Endodermal cell (in vitro differentiated cells): ENCODE data around the gene MFN1. TPM values are rescaled to one million over a fixed set of nuclear protein-coding genes. Genes with fewer than 3 reads are reported as not detected.

Source experiments
- DNase-seq: peaks from one replicate; pipeline ENCODE4 v3.0.0-alpha.2; 2017
- H3K27ac ChIP-seq: 2 replicates; pipeline ENCODE4 v1.5.1; 2013; ENCODE audit warnings: mild to moderate bottlenecking, low read depth, low read length, moderate library complexity
- H3K27me3 ChIP-seq: 2 replicates; pipeline ENCODE4 v1.6.1; 2013; ENCODE audit warnings: mild to moderate bottlenecking, low read length, moderate library complexity; ENCODE audit not compliant: insufficient read depth, control insufficient read depth, poor library complexity, severe bottlenecking
- H3K36me3 ChIP-seq: 2 replicates; pipeline ENCODE4 v1.7.0; 2013; ENCODE audit warnings: mild to moderate bottlenecking, low read length, moderate library complexity; ENCODE audit not compliant: control insufficient read depth, insufficient read depth
- H3K4me1 ChIP-seq: one replicate; pipeline ENCODE4 v1.7.0; 2013; ENCODE audit warnings: low read length; ENCODE audit not compliant: control insufficient read depth, insufficient read depth
- H3K4me3 ChIP-seq: 2 replicates; pipeline ENCODE4 v1.5.1; 2013; ENCODE audit warnings: mild to moderate bottlenecking, low read length, moderate library complexity
- H3K9ac ChIP-seq: 2 replicates; pipeline ENCODE4 v1.6.1; 2013; ENCODE audit warnings: mild to moderate bottlenecking, low read length, moderate library complexity; ENCODE audit not compliant: poor library complexity, severe bottlenecking; ENCODE audit errors: extremely low read depth
- H3K9me3 ChIP-seq: 2 replicates; pipeline ENCODE4 v1.6.1; 2013; ENCODE audit warnings: mild to moderate bottlenecking, low read length, moderate library complexity; ENCODE audit not compliant: control insufficient read depth
- H3K27ac Mint-ChIP-seq: 2 replicates; pipeline ENCODE4 v1.8.0; 2020; ENCODE audit warnings: mixed read lengths
- H3K27me3 Mint-ChIP-seq: 2 replicates; pipeline ENCODE4 v1.8.0; 2021; ENCODE audit warnings: mild to moderate bottlenecking, mixed read lengths; ENCODE audit not compliant: insufficient read depth
- H3K36me3 Mint-ChIP-seq: 2 replicates; pipeline ENCODE4 v1.8.0; 2020; ENCODE audit warnings: low read depth, mixed read lengths
- H3K4me1 Mint-ChIP-seq: 2 replicates; pipeline ENCODE4 v1.8.0; 2020; ENCODE audit warnings: mixed read lengths
- H3K4me3 Mint-ChIP-seq: 2 replicates; pipeline ENCODE4 v1.8.0; 2020; ENCODE audit warnings: mild to moderate bottlenecking, moderate library complexity, mixed read lengths
- H3K9me3 Mint-ChIP-seq: 2 replicates; pipeline ENCODE4 v1.8.0; 2020; ENCODE audit warnings: mild to moderate bottlenecking, mixed read lengths
- whole genome bisulfite sequencing, 2 experiments: methylation state at CpG; one replicate each; pipeline versions ENCODE4 v1.1.5 to v1.1.7; 2013; ENCODE audit warnings: missing lambda C conversion rate in 2 of 2, mixed read lengths in 1 of 2; ENCODE audit not compliant: insufficient coverage in 1 of 2, insufficient read length in 1 of 2; 5-methylcytosine and 5-hydroxymethylcytosine counted together
- total RNA-seq, 2 donors: library from RNA; stranded (reverse); fragmentation: NEBNext Ultra II Directional in 1 of 2; extraction: Animal tissue kit (Norgen Biotek cat#: 25700) in 1 of 2; gene quantifications; 2 replicates in 1 of 2; 3 replicates in 1 of 2; pipeline ENCODE4 v1.2.1, GENCODE V29; 2021
- TF ChIP-seq, protein P1 (sequence below): fragments of 200-600 bp; sonication (generic); conservative IDR thresholded peaks from 2 replicates; pipeline ENCODE4 v1.5.0; 2021; ENCODE audit warnings: antibody characterized with exemption, mild to moderate bottlenecking

MFN1 gene
- total RNA-seq, 2 donors from 2014 or later, result 42.9 to 45.1 TPM

DNA sequence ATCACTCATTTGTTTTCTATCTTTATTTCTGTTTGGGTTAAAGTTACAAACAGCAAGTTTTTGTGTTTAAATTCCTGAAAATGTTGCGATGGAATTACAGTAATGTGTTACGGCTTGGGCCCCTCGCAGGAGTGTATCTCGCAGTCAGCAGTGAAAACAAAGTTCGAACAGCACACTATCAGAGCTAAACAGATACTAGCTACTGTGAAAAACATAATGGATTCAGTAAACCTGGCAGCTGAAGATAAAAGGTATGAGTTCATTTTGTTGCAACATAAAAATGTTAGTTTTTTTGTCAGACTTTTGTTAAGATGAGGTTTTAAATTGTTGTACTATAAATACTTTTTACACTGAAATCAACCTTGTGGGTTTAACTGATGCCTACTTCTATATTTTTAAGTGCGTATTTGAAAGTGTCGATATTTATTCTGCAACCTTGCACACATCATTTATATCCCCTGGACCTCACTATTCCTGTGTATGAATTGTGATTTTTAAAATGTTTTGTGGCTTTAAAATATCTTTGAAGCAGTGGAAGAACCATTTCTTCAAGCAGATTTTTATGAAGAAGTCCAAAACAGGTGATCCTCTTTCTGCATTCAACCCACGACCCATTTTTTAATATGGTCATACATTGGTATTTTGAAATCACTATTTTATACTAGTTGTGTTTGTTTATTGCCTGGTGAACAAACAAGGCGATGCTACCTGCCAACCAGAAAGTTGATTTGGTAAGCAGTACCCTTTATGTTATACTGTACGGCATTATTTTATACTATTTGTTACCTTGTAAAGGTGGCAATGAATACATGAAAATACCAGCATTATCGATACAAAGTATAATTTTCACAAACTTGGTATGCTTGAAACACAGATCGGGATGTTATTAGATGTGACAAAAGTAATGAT lies 27.8 kb downstream of the MFN1 start:
- no peak for DNase-seq
- H3K4me3 Mint-ChIP-seq, result no peak overlapping the region
- H3K27ac Mint-ChIP-seq, result no peak overlapping the region
- H3K27me3 Mint-ChIP-seq, result no peaks in the 10 kb centered on the region
- no peaks in the 10 kb centered on the region for H3K4me1 ChIP-seq
- H3K4me3 ChIP-seq, result no peak overlapping the region
- no peak overlapping the region for H3K9ac ChIP-seq
- H3K4me1 Mint-ChIP-seq, result no peaks in the 10 kb centered on the region
- H3K27ac ChIP-seq, result no peak overlapping the region
- peaks cover 38% of the 10 kb centered on the region for H3K36me3 ChIP-seq
- WGBS, 2 experiments, result 92 to 93% methylated on average over 6 to 12 of the region's 12 CpGs
- peaks cover 35% of the 10 kb centered on the region for H3K36me3 Mint-ChIP-seq
- TF ChIP-seq, protein P1, sequence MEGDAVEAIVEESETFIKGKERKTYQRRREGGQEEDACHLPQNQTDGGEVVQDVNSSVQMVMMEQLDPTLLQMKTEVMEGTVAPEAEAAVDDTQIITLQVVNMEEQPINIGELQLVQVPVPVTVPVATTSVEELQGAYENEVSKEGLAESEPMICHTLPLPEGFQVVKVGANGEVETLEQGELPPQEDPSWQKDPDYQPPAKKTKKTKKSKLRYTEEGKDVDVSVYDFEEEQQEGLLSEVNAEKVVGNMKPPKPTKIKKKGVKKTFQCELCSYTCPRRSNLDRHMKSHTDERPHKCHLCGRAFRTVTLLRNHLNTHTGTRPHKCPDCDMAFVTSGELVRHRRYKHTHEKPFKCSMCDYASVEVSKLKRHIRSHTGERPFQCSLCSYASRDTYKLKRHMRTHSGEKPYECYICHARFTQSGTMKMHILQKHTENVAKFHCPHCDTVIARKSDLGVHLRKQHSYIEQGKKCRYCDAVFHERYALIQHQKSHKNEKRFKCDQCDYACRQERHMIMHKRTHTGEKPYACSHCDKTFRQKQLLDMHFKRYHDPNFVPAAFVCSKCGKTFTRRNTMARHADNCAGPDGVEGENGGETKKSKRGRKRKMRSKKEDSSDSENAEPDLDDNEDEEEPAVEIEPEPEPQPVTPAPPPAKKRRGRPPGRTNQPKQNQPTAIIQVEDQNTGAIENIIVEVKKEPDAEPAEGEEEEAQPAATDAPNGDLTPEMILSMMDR, result no peak
- no peaks in the 10 kb centered on the region for H3K9me3 Mint-ChIP-seq
- no peaks in the 10 kb centered on the region for H3K27me3 ChIP-seq
- no peaks in the 10 kb centered on the region for H3K9me3 ChIP-seq

DNA sequence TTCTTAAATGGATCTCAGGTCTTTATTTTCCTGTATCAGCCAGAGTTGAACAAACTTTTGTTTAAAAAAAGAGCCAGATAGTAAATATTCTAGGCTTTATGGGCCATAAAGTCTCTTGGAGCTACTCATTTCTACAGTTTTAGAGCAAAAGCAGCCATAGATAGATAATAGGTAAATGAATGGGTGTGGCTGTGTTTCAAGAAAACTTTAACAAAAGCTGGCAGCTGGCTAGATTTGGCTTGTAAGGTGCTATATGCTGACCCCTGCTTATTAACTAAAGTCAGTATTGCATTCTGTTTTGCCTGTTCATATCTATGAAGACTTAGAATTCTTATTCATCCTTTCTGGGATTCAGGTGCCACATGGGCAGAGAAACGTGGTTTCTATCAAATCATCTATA lies 29.0 kb downstream of the MFN1 start:
- no peak for DNase-seq
- H3K9me3 ChIP-seq, result no peaks in the 10 kb centered on the region
- WGBS, 2 experiments, result no CpG with 5 or more reads among the region's 1 CpG

DNA sequence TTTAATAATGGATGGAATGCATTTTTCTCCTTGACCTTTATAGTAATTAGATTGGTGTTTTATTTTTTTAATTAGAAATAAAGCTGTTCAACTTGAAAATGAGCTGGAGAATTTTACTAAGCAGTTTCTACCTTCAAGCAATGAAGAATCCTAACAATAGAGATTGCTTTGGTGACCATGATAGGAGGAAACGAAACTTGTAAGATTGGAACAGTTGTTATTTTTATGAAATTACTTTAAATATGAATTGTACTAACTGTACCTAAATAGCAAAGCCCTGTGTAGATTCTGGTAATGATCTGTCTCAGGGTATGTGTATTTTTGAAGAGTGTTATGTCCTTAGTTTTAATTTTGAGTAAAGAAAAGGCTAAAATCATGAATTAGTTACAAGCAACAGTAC lies 44.4 kb downstream of the MFN1 start:
- Histone ChIP-seq H3K4me3 (no peak overlapping the region), H3K27me3 (no peaks in the 10 kb centered on the region), H3K4me1 (no peaks in the 10 kb centered on the region), H3K9ac (no peak overlapping the region), H3K36me3 (peaks cover 68% of the 10 kb centered on the region), H3K9me3 (no peaks in the 10 kb centered on the region), H3K27ac (no peak overlapping the region)
- Mint-ChIP-seq H3K27ac (no peak overlapping the region), H3K36me3 (peaks cover 40% of the 10 kb centered on the region), H3K27me3 (no peaks in the 10 kb centered on the region), H3K9me3 (no peaks in the 10 kb centered on the region), H3K4me1 (no peaks in the 10 kb centered on the region), H3K4me3 (no peak overlapping the region)
- DNase-seq, result no peak
- TF ChIP-seq, protein P1, result no peak
- no CpG with 5 or more reads among the region's 1 CpG for WGBS, 2 experiments

More for the DNA sequence above, 29.0 kb downstream of the MFN1 start:
- Histone ChIP-seq H3K27me3 (no peaks in the 10 kb centered on the region), H3K4me1 (no peaks in the 10 kb centered on the region), H3K27ac (no peak overlapping the region), H3K4me3 (no peak overlapping the region), H3K9ac (no peak overlapping the region), H3K36me3 (peaks cover 48% of the 10 kb centered on the region)
- Mint-ChIP-seq H3K4me1 (no peaks in the 10 kb centered on the region), H3K27me3 (no peaks in the 10 kb centered on the region), H3K27ac (no peak overlapping the region), H3K9me3 (no peaks in the 10 kb centered on the region), H3K36me3 (peaks cover 35% of the 10 kb centered on the region), H3K4me3 (no peak overlapping the region)
- TF ChIP-seq, protein P1, result no peak
